IPS-18a (cell line): Measurements from ENCODE around the gene PUS3.
A peak's percentile ranks its signal among the peaks of the same experiment; 100 is the strongest.

Source experiments
- H3K27ac ChIP-seq: one replicate; pipeline ENCODE4 v1.5.1; 2013; ENCODE audit warnings: low read length
- H3K27me3 ChIP-seq: one replicate; pipeline ENCODE4 v1.6.1; 2013; ENCODE audit warnings: mild to moderate bottlenecking, low read length; ENCODE audit not compliant: control insufficient read depth, insufficient read depth
- H3K36me3 ChIP-seq: one replicate; pipeline ENCODE4 v1.6.1; 2013; ENCODE audit warnings: low read depth, low read length; ENCODE audit not compliant: control insufficient read depth
- H3K4me1 ChIP-seq: one replicate; pipeline ENCODE4 v1.6.1; 2013; ENCODE audit warnings: low read depth, low read length; ENCODE audit not compliant: control insufficient read depth
- H3K4me3 ChIP-seq: one replicate; pipeline ENCODE4 v1.5.1; 2013; ENCODE audit warnings: low read length
- H3K9ac ChIP-seq: one replicate; pipeline ENCODE4 v1.6.1; 2013; ENCODE audit warnings: mild to moderate bottlenecking, low read length, moderate library complexity
- H3K9me3 ChIP-seq: one replicate; pipeline ENCODE4 v1.6.1; 2013; ENCODE audit warnings: low read depth, low read length; ENCODE audit not compliant: control insufficient read depth

PUS3 gene

GRCh38 chr11:125945797-125946520 is 43.0 kb upstream of the PUS3 start, which contains the start of gene VSIG10L2:
Gene VSIG10L2 (plus strand): TSS chr11:125946044. CDS start chr11:125946056, 12 bp downstream.
- Histone ChIP-seq H3K27ac (no peak within 1 kb of the TSS), H3K9me3 (no peaks in the 10 kb centered on the region), H3K36me3 (no peaks in the 10 kb centered on the region), H3K9ac (no peak within 1 kb of the TSS), H3K4me3 (no peak within 1 kb of the TSS), H3K4me1 (peaks cover 12% of the 10 kb centered on the region), H3K27me3 (no peaks in the 10 kb centered on the region)

DNA sequence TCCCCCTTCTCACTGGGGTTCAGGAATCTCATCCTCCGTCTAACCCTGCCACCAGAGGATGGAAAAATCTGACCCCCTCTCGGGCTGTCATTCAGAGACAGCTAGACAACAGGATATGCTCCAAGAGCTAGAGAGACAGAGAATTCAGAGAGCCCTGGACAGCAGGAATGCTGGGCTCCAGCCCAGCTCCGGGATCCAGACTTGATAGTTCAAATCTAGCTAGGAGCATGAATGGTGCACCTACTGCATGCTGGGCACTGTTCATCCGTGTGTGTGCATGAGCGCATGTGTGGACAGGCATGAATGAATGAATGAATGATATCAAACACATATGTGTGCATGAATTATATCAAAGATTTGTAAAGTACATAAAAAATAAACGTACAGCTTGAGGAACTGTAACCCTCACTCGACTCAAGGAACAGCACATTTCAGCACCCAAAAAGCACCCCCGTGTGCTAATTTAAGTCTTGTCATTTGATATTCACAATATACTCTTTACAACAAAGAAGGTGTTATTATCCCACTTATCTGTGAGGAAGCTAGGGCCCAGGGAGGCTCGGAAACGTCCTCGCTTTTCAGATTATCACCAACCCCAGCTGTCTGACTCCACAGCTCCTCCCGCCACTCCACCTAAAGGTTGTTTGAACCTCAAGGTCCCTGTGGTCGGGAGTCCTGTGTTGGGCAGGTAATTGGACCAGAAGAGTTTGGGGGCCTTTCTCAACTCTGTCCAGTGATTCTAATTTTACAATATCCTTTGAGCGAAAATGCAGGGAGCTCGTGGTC is 42.2 kb upstream of the PUS3 start:
- Histone ChIP-seq H3K36me3 (no peaks in the 10 kb centered on the region), H3K4me1 (peaks cover 12% of the 10 kb centered on the region), H3K9me3 (no peaks in the 10 kb centered on the region), H3K4me3 (no peak overlapping the region), H3K9ac (no peak overlapping the region), H3K27ac (no peak overlapping the region), H3K27me3 (no peaks in the 10 kb centered on the region)

GRCh38 chr11:125944350-125945010 is 41.5 kb upstream of the PUS3 start:
- no peak overlapping the region for H3K4me3 ChIP-seq
- H3K4me1 ChIP-seq, result peaks cover 12% of the 10 kb centered on the region
- no peak overlapping the region for H3K27ac ChIP-seq
- no peak overlapping the region for H3K9ac ChIP-seq
- H3K27me3 ChIP-seq, result no peaks in the 10 kb centered on the region
- H3K36me3 ChIP-seq, result no peaks in the 10 kb centered on the region
- H3K9me3 ChIP-seq, result no peaks in the 10 kb centered on the region

GRCh38 chr11:125943661-125944349 is 40.8 kb upstream of the PUS3 start:
- Histone ChIP-seq H3K9ac (no peak overlapping the region), H3K27ac (no peak overlapping the region), H3K36me3 (no peaks in the 10 kb centered on the region), H3K4me3 (no peak overlapping the region), H3K4me1 (peaks cover 16% of the 10 kb centered on the region), H3K9me3 (no peaks in the 10 kb centered on the region), H3K27me3 (no peaks in the 10 kb centered on the region)

- no peak overlapping the region for H3K4me3 ChIP-seq
- H3K36me3 ChIP-seq, result no peaks in the 10 kb centered on the region
- no peaks in the 10 kb centered on the region for H3K9me3 ChIP-seq
- H3K9ac ChIP-seq, result no peak overlapping the region
- no peak overlapping the region for H3K27ac ChIP-seq
- H3K27me3 ChIP-seq, result no peaks in the 10 kb centered on the region
- H3K4me1 ChIP-seq, result peaks cover 18% of the 10 kb centered on the region
Observed at GRCh38 chr11:125942771-125943428, 39.9 kb upstream of the PUS3 start.

GRCh38 chr11:125941619-125942611 is 38.9 kb upstream of the PUS3 start:
- no peaks in the 10 kb centered on the region for H3K36me3 ChIP-seq
- H3K27ac ChIP-seq, result no peak overlapping the region
- H3K4me3 ChIP-seq, result no peak overlapping the region
- peaks cover 18% of the 10 kb centered on the region for H3K4me1 ChIP-seq
- H3K9ac ChIP-seq, result peak overlapping the region; percentile 12
- H3K27me3 ChIP-seq, result no peaks in the 10 kb centered on the region
- H3K9me3 ChIP-seq, result no peaks in the 10 kb centered on the region

GRCh38 chr11:125941267-125941618 is 38.2 kb upstream of the PUS3 start:
- H3K9ac ChIP-seq, result peak overlapping the region; percentile 12
- H3K27ac ChIP-seq, result no peak overlapping the region
- H3K9me3 ChIP-seq, result no peaks in the 10 kb centered on the region
- H3K4me1 ChIP-seq, result peaks cover 18% of the 10 kb centered on the region
- H3K36me3 ChIP-seq, result no peaks in the 10 kb centered on the region
- H3K27me3 ChIP-seq, result no peaks in the 10 kb centered on the region
- H3K4me3 ChIP-seq, result no peak overlapping the region

- H3K9me3 ChIP-seq, result no peaks in the 10 kb centered on the region
- H3K27ac ChIP-seq, result no peak overlapping the region
Observed at GRCh38 chr11:125940145-125940544, 37.1 kb upstream of the PUS3 start.

DNA sequence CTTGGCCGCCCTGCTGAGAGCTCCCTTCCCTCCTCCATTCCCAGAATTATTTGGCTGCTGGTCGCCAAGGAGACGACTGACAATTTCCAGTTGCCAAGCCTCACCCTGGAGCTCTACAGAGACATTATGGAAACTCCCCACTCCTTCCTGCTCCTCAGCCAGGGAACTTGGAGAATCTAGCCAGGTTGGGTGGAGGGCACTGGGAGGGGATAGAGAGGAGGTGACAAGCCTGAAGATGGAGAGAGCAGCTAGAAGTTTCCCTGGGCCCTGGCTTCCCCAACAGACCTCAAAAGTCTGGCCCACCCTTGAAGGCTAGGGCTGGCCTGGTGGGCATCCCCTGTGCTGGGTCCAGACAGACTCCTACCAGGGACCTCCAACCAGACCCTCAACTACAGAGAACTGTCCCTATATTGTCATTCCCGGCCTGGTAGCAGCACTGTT is 36.1 kb upstream of the PUS3 start:
- Histone ChIP-seq H3K27me3 (no peaks in the 10 kb centered on the region), H3K9ac (no peak overlapping the region)

More at GRCh38 chr11:125940145-125940544, 37.1 kb upstream of the PUS3 start:
- H3K9ac ChIP-seq, result no peak overlapping the region
- H3K4me3 ChIP-seq, result no peak overlapping the region
- H3K4me1 ChIP-seq, result peaks cover 18% of the 10 kb centered on the region
- no peaks in the 10 kb centered on the region for H3K36me3 ChIP-seq
- no peaks in the 10 kb centered on the region for H3K27me3 ChIP-seq

GRCh38 chr11:125938418-125938817 is 35.4 kb upstream of the PUS3 start:
- peaks cover 26% of the 10 kb centered on the region for H3K4me1 ChIP-seq
- H3K36me3 ChIP-seq, result no peaks in the 10 kb centered on the region
- no peaks in the 10 kb centered on the region for H3K9me3 ChIP-seq
- H3K27me3 ChIP-seq, result no peaks in the 10 kb centered on the region
- no peak overlapping the region for H3K9ac ChIP-seq
- H3K4me3 ChIP-seq, result no peak overlapping the region
- H3K27ac ChIP-seq, result no peak overlapping the region

More for the DNA sequence above, 36.1 kb upstream of the PUS3 start:
- Histone ChIP-seq H3K36me3 (no peaks in the 10 kb centered on the region), H3K4me3 (no peak overlapping the region), H3K4me1 (peaks cover 19% of the 10 kb centered on the region), H3K27ac (no peak overlapping the region), H3K9me3 (no peaks in the 10 kb centered on the region)
